ENCODE measurements around the gene TAF10. TPM values are rescaled to one million over a fixed set of nuclear protein-coding genes. Genes with fewer than 3 reads are reported as not detected.

TAF10 gene
- total and polyA plus RNA-seq, 4 donors = 10.5 to 58.1 (median 31.5) TPM

DNA sequence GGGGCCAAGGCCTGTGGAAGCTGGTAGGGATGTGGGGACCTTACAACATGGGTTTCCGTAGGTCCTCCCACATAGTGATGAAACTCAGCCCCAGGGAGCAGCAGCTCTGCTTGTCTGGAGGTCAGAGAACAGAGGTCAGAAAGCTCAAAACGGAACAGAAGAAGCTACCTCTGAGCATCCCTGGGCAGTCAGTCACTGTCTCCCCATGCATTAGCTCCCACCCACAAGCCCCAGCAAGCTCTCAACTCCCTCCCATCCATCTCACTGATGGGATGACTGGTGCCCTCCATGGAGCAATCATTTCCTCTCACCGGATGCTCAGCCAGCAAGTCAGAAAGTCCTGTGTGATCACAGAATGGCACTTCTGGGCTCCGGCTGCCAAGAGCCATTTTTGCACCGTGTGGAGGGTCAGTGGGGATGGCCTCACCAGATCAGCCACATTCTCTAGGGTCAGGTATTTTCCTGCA lies 5.3 kb upstream of the TAF10 start:
- no peak for TF ChIP-seq FOXA1 (IDR thresholded peaks at IDR 0.05)
- TF ChIP-seq FOXA2 (IDR thresholded peaks at IDR 0.05) = no peak
- TF ChIP-seq EGR1 (IDR thresholded peaks at IDR 0.05; ENCODE audit: low read depth in 2 of 2) = no peak
- TF ChIP-seq HNF4G (IDR thresholded peaks at IDR 0.05) = no peak
- TF ChIP-seq RAD21 (IDR thresholded peaks at IDR 0.05) = no peak
- TF ChIP-seq YY1 (IDR thresholded peaks at IDR 0.05) = no peak
- no peak for TF ChIP-seq RXRA (IDR thresholded peaks at IDR 0.05)
- TF ChIP-seq, protein P1, sequence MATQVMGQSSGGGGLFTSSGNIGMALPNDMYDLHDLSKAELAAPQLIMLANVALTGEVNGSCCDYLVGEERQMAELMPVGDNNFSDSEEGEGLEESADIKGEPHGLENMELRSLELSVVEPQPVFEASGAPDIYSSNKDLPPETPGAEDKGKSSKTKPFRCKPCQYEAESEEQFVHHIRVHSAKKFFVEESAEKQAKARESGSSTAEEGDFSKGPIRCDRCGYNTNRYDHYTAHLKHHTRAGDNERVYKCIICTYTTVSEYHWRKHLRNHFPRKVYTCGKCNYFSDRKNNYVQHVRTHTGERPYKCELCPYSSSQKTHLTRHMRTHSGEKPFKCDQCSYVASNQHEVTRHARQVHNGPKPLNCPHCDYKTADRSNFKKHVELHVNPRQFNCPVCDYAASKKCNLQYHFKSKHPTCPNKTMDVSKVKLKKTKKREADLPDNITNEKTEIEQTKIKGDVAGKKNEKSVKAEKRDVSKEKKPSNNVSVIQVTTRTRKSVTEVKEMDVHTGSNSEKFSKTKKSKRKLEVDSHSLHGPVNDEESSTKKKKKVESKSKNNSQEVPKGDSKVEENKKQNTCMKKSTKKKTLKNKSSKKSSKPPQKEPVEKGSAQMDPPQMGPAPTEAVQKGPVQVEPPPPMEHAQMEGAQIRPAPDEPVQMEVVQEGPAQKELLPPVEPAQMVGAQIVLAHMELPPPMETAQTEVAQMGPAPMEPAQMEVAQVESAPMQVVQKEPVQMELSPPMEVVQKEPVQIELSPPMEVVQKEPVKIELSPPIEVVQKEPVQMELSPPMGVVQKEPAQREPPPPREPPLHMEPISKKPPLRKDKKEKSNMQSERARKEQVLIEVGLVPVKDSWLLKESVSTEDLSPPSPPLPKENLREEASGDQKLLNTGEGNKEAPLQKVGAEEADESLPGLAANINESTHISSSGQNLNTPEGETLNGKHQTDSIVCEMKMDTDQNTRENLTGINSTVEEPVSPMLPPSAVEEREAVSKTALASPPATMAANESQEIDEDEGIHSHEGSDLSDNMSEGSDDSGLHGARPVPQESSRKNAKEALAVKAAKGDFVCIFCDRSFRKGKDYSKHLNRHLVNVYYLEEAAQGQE (IDR thresholded peaks at IDR 0.05) = no peak
- no peak for TF ChIP-seq CTCF (IDR thresholded peaks at IDR 0.05; ENCODE audit: low read depth, low read length, missing input control)
- no peak for TF ChIP-seq TAF1 (conservative IDR thresholded peaks at IDR 0.05)
- no peak for TF ChIP-seq ZBTB33 (IDR thresholded peaks at IDR 0.05)
- TF ChIP-seq, protein P2, sequence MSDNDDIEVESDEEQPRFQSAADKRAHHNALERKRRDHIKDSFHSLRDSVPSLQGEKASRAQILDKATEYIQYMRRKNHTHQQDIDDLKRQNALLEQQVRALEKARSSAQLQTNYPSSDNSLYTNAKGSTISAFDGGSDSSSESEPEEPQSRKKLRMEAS (IDR thresholded peaks at IDR 0.05) = no peak
- TF ChIP-seq HNF4A (conservative IDR thresholded peaks at IDR 0.05) = no peak
- TF ChIP-seq, protein P3, sequence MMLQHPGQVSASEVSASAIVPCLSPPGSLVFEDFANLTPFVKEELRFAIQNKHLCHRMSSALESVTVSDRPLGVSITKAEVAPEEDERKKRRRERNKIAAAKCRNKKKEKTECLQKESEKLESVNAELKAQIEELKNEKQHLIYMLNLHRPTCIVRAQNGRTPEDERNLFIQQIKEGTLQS (IDR thresholded peaks at IDR 0.05) = no peak
- no peak for DNase-seq (ENCODE audit: low spot score)
- Histone ChIP-seq H3K36me3 (ENCODE audit: control insufficient read depth in 4 of 4, insufficient read depth in 3 of 4, low read depth in 1 of 4, low read length in 3 of 4) (peaks cover 7 to 16% (median 8%) of the 10 kb centered on the region in 4 donors), H3K9ac (ENCODE audit: low read depth in 1 of 2, low read length in 2 of 2) (no peak overlapping the region), H3K27ac (ENCODE audit: low read depth in 1 of 2, low read length in 2 of 2) (no peak overlapping the region), H3K4me3 (ENCODE audit: low read depth in 1 of 3, low read length in 3 of 3) (no peak overlapping the region), H3K27me3 (ENCODE audit: control insufficient read depth in 4 of 4, insufficient read depth in 4 of 4, low read length in 3 of 4) (no peaks in the 10 kb centered on the region), H3K9me3 (ENCODE audit: control insufficient read depth in 4 of 4, low read length in 3 of 4) (no peaks in the 10 kb centered on the region), H3K4me1 (ENCODE audit: control insufficient read depth in 4 of 4, insufficient read depth in 4 of 4, low read length in 3 of 4) (peaks cover 0 to 29% (median 17%) of the 10 kb centered on the region in 4 donors)
- WGBS = 77% methylated on average over 5 of the region's 5 CpGs

GRCh38 chr11:6616596-6617250 lies 4.7 kb upstream of the TAF10 start:
- no peak for DNase-seq (ENCODE audit: low spot score)
- TF ChIP-seq, protein P1 (IDR thresholded peaks at IDR 0.05) = no peak
- TF ChIP-seq SP1 (IDR thresholded peaks at IDR 0.05) = no peak
- TF ChIP-seq, protein P2 (IDR thresholded peaks at IDR 0.05) = no peak
- no peak for TF ChIP-seq ZBTB33 (IDR thresholded peaks at IDR 0.05)
- TF ChIP-seq TAF1 (conservative IDR thresholded peaks at IDR 0.05) = no peak
- no peak for TF ChIP-seq GABPA (IDR thresholded peaks at IDR 0.05 in 1 of 2, conservative IDR thresholded peaks at IDR 0.05 in 1 of 2)
- no peak for TF ChIP-seq RXRA (IDR thresholded peaks at IDR 0.05)
- TF ChIP-seq FOXA2 (IDR thresholded peaks at IDR 0.05) = no peak
- Histone ChIP-seq H3K27ac (ENCODE audit: low read depth in 1 of 2, low read length in 2 of 2) (no peak overlapping the region), H3K36me3 (ENCODE audit: control insufficient read depth in 4 of 4, insufficient read depth in 3 of 4, low read depth in 1 of 4, low read length in 3 of 4) (peaks cover 7 to 16% (median 8%) of the 10 kb centered on the region in 4 donors), H3K9ac (ENCODE audit: low read depth in 1 of 2, low read length in 2 of 2) (no peak overlapping the region), H3K27me3 (ENCODE audit: control insufficient read depth in 4 of 4, insufficient read depth in 4 of 4, low read length in 3 of 4) (no peaks in the 10 kb centered on the region), H3K4me1 (ENCODE audit: control insufficient read depth in 4 of 4, insufficient read depth in 4 of 4, low read length in 3 of 4) (peaks cover 0 to 29% (median 17%) of the 10 kb centered on the region in 4 donors), H3K9me3 (ENCODE audit: control insufficient read depth in 4 of 4, low read length in 3 of 4) (no peaks in the 10 kb centered on the region), H3K4me3 (ENCODE audit: low read depth in 1 of 3, low read length in 3 of 3) (no peak overlapping the region)
- WGBS = 93% methylated on average over 14 of the region's 14 CpGs
